SK-MEL-5 (cell line): ENCODE results near the gene OSBP. TPM values are rescaled to one million over a fixed set of nuclear protein-coding genes. Genes with fewer than 3 reads are reported as not detected.
A peak's percentile ranks its signal among the peaks of the same experiment; 100 is the strongest.
"Not testable (repeated sequence)": the region's sequence is repeated elsewhere in the genome, so short reads cannot be mapped to it uniquely, and the experiment has no call there.

Experiments used
- DNase-seq: peaks from one replicate; pipeline ENCODE4 v3.0.0-alpha.2; 2016; ENCODE audit warnings: low read depth, low spot score
- in situ Hi-C: cut with HindIII; loops from 2 replicates; pipeline ENCODE4 v1.10.0; 2016; ENCODE audit warnings: low sequenced_read_pairs, high pct_unique_total_duplicates, low pct_unique_long_range_greater_than_20kb
- polyA plus RNA-seq, 2 experiments: library from polyadenylated mRNA; depleted of rRNA; stranded (reverse); fragments of >200 nt; gene quantifications; 2 replicates each; pipeline ENCODE4 v1.2.3, GENCODE V29; 2015
- total RNA-seq: library from RNA; depleted of rRNA; stranded (reverse); fragments of >200 nt; shearing (Covaris generic); gene quantifications from 2 replicates; pipeline ENCODE4 v1.2.3, GENCODE V29; 2014; rRNA removed

OSBP gene, protein sequence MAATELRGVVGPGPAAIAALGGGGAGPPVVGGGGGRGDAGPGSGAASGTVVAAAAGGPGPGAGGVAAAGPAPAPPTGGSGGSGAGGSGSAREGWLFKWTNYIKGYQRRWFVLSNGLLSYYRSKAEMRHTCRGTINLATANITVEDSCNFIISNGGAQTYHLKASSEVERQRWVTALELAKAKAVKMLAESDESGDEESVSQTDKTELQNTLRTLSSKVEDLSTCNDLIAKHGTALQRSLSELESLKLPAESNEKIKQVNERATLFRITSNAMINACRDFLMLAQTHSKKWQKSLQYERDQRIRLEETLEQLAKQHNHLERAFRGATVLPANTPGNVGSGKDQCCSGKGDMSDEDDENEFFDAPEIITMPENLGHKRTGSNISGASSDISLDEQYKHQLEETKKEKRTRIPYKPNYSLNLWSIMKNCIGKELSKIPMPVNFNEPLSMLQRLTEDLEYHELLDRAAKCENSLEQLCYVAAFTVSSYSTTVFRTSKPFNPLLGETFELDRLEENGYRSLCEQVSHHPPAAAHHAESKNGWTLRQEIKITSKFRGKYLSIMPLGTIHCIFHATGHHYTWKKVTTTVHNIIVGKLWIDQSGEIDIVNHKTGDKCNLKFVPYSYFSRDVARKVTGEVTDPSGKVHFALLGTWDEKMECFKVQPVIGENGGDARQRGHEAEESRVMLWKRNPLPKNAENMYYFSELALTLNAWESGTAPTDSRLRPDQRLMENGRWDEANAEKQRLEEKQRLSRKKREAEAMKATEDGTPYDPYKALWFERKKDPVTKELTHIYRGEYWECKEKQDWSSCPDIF
- 17.8 and 21.1 TPM in 2 replicates for total RNA-seq
- 18.9 and 24.9 TPM in 2 replicates for polyA plus RNA-seq (2015; cell fraction: cytosol; rRNA removed)
- polyA plus RNA-seq (2015; cell fraction: nucleus; rRNA removed): 14.0 and 15.4 TPM in 2 replicates

DNA sequence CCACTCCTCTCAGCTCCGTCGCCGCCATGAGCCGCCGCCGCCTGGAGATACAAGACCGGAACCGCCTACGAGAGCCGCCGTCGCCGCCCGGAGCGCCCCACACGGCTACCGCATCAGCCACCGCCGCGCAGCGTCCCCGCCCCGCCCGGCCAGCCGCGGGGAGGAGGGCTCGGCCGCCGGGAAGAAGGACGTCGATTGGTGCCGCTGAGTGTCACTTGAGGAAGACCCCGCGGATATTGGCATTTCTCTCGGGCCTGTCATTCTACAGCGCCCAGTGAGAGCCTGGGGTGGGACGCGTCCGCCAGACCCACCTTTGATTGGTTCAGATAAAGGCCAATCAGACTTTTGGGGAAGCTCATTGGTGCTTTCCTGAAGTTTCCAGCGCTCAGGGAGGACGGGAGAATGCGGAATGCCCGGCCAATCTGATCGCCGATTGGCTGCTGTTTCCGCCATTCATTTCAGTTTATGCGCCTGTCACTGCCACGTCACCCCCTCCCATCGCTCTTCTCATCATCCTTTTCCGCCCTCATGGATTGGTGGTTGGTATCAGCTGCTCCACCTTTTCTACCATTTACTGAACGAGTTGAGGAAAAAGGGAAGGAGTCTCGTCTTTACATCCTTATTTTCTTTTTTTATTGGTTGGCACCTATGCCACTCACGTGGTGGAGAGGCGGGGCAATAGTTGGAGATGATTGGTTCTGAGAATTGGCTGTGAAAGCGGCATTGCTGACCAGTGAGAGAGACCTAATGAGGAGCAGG is at the start of gene OSBP:
Gene OSBP (minus strand): TSS at position 138 of the 759 bp plus-strand sequence. CDS start 110 bp downstream, at position 28.
- peak; percentile 99 for DNase-seq
- in situ Hi-C loops: no loop called here

DNA sequence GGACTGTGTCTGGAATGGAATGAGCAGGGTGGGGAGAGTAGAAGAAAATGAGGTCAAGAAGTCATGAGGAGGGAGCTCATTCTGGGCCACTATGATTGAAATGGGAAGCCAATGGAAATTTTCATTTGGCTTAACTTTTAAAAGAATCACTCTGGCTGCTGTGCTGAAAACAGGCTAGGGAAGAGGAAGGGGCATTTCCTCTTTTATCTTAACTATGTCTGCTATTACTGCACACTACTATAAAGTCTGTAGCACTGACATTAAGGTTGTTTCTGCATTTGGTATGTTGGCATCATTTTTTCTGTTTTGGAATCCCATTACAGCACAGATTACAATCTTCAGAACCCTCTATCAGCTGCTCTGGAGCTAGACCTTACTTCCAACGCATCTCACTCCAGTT is 45.0 kb upstream of the OSBP start:
- in situ Hi-C loops: no loop called here
- no peak for DNase-seq

DNA sequence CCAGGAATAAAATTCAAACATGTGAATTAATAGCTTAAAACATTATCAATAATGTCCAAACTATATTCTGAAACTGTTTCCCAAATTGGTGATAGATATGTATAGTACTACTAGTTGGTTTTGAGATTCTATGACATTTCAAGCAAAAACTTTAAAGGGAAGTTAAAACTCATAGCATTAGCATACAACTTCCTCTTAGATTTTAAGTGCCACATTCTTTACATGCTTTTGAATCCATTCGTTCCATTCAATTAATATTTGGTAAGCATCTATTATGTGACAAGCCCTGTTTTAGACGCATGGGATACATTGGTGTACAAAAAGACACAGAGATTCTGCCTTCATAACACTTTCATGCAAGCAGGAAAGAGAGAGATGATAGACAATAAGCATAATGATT is 44.4 kb upstream of the OSBP start:
- DNase-seq: no peak

DNA sequence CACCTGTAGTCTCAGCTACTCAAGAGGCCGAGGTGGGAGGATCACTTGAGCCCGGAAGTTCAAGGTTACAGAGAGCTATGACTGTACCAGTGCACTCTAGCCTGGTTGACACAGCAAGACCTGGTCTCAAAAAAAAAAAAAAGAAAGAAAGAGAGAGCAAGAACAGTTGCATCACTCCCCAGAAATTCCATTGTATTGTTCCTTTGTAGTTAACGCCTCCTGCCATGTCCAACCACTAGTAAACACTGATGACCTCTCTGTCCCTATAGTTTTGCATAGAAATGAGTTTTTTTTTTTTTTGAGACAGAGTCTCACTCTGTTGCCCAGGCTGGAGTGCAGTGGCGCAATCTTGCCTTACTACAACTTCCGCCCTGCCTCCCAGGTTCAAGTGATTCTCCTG is 42.5 kb upstream of the OSBP start:
- in situ Hi-C loops: no loop called here
- no peak for DNase-seq

More for the DNA sequence above, 44.4 kb upstream of the OSBP start:
- in situ Hi-C loops: no loop called here

DNA sequence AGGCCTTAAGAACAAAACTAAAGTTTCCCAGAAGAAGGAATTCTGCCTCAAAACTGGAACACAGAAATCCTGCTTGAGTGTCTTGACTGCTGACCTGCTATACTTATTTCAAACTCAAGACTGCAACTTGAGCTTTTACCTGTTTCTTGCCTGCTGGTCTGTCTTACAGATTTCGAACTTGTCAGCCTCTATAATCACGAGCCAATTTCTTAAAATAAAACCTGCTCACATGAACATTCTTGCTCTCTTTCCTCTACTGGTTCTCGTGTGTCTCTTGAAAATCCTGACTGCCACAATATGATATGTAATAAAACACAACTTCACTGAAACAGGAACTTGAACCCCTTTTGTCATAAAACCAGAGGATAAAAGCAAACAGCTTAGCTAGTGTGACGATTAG is 39.3 kb upstream of the OSBP start:
- no peak for DNase-seq
- in situ Hi-C loops: no loop called here

DNA sequence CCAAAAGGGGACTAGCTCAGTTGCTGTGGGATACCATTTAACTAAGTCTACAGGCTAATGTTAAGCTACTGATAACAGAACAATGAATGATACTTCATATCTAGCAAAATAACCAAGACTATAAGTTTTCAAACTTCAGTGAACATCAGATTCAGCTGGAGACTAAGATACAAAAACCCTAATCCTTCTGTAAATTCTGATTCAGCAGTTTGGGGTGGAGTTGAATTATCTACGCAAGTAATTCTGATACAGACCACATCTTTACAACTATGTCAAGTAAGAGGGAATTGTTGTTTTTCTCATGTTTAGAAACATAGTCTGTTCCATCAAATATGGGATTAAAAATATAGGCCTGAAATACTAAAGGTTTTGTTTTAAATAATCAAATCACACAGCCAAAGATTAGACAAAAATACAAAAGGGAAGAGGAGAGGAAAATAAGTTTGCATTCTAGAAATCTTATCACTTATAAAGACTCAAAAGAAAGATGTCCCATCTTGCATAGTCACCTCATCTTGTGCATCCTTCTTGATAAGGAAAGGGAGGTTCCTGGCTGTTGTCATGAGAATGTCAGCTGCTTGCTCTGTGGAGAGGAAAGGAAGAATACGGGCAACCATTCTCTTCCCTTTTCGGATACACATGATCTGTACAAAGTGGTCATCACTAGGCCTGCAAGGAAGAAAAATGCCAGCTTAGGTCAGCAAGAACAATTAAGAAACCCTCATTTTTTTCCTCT is 31.8 kb upstream of the OSBP start:
- peak; percentile 89 for DNase-seq
- in situ Hi-C loops: no loop called here

DNA sequence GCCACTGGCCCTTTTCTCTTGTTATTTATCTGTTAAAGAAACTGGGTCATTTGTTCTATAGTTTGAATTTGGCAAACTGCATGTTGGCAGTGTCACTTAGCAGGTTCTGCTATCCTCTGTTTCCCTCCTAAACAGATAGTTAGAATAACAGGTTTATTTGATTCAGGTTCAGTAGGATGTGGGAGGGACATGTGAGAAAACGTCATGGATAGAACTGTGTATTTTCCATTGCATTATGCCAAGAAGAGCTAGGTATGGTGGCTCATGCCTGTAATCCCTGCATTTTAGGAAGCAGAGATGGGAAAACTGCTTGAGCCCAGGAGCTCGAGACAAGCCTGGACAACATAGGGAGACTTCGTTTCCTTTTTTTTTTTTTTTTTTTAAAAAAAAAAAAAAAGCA is 29.0 kb upstream of the OSBP start:
- in situ Hi-C loops: no loop called here
- DNase-seq: no peak

DNA sequence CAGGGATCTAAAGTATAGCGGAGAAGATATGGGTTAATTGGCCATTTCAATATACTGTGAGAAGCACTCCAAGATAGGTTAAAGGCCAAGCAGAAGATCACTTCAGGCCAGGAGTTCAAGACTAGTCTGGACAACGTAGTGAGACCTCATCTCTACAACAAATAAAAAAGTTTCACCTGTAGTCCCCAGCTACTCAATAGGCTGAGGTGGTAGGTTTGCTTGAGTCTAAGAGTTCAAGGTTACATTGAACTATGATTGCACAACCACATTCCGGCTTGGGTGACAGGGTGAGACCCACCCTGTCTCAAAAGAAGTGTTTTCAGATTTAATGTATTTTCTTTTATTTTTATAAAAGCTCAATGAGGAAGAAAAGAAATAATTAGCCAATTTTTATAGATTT is 27.8 kb upstream of the OSBP start:
- in situ Hi-C loops: no loop called here
- no peak for DNase-seq

DNA sequence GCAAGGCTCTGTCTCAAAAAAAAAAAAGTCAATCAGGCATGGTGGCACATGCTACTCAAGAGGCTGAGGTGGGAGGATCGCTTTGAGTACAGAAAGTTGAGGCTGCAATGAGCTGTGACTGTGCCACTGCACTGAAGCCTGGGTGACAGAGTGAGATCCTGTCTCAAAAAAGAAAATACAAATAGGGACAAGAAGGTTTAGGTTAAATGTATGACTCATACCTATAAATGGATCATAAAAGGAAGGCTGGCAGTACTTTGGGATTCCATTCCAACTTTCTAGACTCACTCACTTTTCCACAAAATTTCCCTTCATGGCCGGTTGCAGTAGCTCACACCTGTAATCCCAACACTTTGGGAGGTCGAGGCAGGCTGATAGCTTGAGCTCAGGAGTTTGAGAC is 25.6 kb upstream of the OSBP start:
- in situ Hi-C loops: no loop called here
- DNase-seq: no peak

DNA sequence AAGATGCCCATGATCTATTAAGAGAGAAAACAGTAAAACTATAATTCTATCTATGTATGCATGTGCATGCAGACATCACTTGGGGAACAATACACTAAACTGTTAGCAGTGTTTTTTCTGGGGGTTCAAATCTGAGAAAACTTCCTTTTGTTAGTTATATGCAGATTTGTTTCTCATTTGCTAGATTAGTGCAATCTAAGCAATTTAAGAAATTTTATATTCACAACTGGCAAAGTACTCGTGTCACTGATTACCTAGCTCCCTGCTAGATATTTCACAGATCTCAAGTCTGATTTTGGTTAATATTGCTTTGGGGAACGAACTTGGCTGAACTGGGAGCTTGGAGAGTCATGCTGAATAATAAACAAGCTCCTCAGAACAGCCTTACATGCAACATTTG is 14.9 kb upstream of the OSBP start:
- in situ Hi-C loops: no loop called here
- no peak for DNase-seq

DNA sequence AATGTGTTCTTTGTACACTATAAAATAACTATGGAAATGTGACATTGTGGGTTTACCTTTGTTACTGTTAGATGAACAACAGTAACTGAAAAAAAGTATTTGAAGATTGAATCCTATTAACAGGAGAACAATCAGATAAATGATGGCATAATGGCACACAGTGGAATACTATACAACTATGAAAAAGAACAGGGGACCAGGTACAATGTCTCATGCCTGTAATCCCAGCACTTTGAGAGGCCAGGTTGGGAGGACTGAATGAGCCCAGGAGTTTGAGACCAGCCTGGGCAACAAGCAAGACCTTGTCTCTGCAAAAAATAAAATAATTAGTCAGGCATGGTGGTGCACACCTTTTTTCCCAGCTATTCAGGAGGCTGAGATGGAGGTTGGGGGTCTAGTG is 14.4 kb upstream of the OSBP start:
- in situ Hi-C loops: no loop called here
- DNase-seq: no peak

DNA sequence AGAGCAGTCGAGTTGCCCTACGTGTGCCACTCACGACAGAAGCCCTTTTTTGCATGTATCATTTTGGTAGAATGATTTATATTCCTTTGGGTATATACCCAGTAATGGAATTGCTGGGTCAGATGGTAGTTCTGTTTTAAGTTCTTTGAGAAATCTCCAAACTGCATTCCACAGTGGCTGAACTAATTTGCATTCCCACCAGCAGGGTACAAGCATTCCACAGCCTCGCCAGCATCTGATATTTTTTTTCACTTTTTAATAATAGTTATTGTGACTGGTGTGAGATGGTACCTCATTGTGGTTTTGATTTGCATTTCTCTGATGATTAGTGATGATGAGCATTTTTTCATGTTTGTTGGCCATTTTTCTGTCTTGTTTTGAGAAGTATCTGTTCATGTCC is 11.4 kb upstream of the OSBP start:
- DNase-seq, in situ Hi-C loops: not testable (repeated sequence)

DNA sequence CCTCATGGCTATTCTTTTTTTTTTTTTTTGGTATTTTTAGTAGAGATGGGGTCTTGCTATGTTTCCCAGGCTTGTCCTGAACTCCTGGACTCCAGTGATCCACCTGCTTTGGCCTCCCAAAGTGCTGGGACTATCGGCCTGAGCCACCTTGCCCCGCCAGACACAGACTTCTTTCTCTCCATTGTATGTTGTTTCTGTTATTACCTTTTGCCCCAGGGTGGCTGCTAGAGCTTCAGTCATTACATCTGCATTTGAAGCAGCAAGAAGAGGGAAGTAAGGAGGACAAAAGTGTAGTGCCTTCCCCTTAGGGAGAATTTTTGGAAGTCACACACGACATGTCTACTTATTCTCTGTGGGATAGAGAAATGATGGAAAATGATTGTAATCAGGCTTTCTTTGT is 10.1 kb upstream of the OSBP start:
- no peak for DNase-seq
- in situ Hi-C loops: no loop called here

DNA sequence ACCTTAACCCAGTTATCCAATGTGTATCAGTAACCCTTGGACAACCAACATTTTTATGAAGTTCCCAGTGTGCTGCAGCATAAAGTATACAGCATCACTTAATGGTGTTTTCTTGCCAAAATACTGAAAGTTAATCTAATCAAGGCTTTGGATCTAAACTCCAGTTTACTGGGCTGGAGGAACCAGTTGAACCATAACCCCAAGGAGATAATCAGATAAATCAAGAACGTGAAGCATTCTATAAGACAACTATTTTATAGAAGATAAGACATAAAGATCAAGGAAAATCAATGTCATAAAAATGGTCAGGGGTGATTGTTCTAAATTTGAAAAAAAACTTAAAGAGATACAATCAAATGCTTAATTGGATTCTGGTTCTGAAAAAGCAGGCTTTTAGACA is 2.3 kb upstream of the OSBP start:
- in situ Hi-C loops: no loop called here

DNA sequence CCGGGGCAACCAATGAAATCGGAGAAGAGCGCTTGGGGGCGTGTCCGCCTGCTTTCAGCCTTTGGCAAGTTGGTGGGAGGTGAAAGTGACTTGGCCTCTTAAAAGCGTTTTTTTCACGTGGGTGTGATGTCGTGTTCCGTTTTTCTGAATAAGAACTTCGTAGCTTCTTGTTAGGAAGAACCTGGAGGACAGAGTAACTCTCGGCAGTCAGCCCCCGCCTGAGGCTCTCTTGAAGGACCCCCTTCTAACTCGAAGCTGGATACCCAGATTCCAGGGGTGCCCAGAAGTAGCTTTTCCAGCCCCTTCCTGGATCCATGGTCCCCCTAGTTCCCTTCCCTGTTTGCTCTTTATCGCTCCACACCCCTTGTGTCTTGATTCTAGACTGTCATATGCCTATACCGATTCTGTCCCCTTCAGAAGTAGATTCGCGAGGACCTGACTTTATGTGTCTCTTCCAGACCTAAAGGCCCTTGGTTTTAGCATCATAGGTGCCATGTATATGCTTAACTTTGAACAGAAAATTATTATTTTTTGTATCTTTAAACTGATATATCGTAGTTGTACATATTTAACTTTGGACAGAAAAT is 915 bp upstream of the OSBP start:
- no peak for DNase-seq
- in situ Hi-C loops: no loop called here

More for the DNA sequence above, 2.3 kb upstream of the OSBP start:
- DNase-seq: no peak

DNA sequence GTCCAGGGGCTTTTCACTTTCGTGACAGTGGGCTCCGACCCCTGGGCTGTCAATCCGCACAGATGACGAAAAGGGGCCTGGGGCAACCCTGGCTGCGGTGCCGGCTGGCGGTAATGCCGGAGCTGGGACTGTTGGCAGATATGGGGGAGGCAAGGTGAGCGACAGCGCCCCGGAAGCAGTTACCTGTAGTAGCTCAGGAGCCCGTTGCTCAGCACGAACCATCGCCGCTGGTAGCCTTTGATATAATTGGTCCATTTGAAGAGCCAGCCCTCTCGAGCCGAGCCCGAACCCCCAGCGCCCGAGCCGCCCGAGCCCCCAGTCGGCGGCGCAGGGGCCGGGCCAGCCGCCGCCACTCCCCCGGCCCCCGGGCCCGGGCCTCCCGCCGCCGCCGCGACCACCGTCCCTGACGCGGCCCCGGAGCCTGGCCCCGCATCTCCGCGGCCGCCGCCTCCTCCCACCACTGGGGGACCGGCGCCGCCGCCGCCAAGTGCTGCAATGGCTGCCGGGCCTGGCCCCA is 396 bp downstream of the OSBP start:
- no peak for DNase-seq
- in situ Hi-C loops: no loop called here
